ENCODE data around the gene LRP1. TPM values are rescaled to one million over a fixed set of nuclear protein-coding genes. Genes with fewer than 3 reads are reported as not detected.

The LRP1 gene
- total and polyA plus RNA-seq, 4 donors, result 87.5 to 375 (median 139) TPM

DNA sequence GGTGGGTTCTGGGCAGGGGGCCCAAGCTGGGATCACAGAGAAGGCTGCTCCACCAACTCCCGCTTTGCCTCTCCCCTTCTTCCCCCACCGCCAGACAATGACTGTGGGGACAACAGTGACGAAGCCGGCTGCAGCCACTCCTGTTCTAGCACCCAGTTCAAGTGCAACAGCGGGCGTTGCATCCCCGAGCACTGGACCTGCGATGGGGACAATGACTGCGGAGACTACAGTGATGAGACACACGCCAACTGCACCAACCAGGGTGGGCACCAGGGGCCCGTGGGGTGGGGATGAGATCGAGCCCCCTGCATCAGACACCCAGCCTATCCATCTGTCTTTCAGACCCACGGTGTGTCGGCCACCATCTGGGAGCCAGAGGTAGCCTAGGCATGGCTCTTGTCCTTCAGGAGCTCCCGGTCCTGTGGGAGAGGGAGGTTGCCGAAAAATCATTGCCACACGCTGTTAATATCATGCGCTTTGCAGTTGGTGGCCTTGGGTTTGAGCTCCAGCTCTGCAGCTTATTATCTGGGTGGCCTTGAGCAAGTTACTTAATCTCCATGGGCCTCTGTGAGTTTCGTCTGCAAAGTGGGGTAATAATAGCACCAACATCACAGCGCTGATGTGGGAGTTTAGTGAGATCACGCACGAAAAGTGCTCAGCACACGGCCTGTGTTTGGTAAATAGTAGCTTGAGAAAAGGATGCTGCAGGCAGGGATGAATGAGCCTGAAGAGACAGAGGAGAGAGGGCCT lies 40.9 kb downstream of the LRP1 start:
- Histone ChIP-seq H3K4me3 (ENCODE audit: low read depth in 1 of 3, low read length in 3 of 3) (no peak overlapping the region), H3K36me3 (ENCODE audit: control insufficient read depth in 4 of 4, insufficient read depth in 3 of 4, low read depth in 1 of 4, low read length in 3 of 4) (peaks cover 33 to 89% (median 58%) of the 10 kb centered on the region in 4 donors), H3K9ac (ENCODE audit: low read depth in 1 of 2, low read length in 2 of 2) (no peak overlapping the region), H3K27me3 (ENCODE audit: control insufficient read depth in 4 of 4, insufficient read depth in 4 of 4, low read length in 3 of 4) (no peaks in the 10 kb centered on the region), H3K9me3 (ENCODE audit: control insufficient read depth in 4 of 4, low read length in 3 of 4) (no peaks in the 10 kb centered on the region), H3K4me1 (ENCODE audit: control insufficient read depth in 4 of 4, insufficient read depth in 4 of 4, low read length in 3 of 4) (no peaks in the 10 kb centered on the region), H3K27ac (ENCODE audit: low read depth in 1 of 2, low read length in 2 of 2) (no peak overlapping the region)
- DNase-seq (ENCODE audit: low spot score), result no peak
- no peak for TF ChIP-seq RAD21 (IDR thresholded peaks at IDR 0.05)
- TF ChIP-seq JUND (IDR thresholded peaks at IDR 0.05), result no peak
- no peak for TF ChIP-seq NR2F2 (IDR thresholded peaks at IDR 0.05)
- no peak for TF ChIP-seq RXRA (IDR thresholded peaks at IDR 0.05)
- TF ChIP-seq FOXA1 (IDR thresholded peaks at IDR 0.05), result no peak
- 92% methylated on average over 23 of the region's 23 CpGs for WGBS

DNA sequence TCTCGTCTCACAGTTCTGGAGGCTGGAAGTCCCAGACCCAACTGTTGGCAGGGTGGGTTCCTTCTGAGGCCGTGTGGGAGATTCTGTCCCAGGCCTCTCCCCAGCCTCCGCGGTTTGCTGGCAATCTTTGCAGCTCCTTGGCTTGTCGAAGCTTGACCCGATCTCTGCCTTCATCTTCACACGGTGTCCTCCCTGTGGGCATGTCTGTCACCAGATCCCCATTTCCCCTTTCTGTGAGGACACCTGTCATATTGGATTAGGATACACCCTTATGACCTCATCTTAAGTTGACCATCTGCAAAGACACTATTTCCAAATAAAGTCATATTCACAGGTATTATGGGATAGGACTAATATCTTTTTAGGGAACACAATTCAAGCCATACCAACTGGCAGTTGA lies 41.7 kb downstream of the LRP1 start:
- Histone ChIP-seq H3K27ac (ENCODE audit: low read depth in 1 of 2, low read length in 2 of 2) (no peak overlapping the region), H3K4me3 (ENCODE audit: low read depth in 1 of 3, low read length in 3 of 3) (no peak overlapping the region), H3K27me3 (ENCODE audit: control insufficient read depth in 4 of 4, insufficient read depth in 4 of 4, low read length in 3 of 4) (no peaks in the 10 kb centered on the region), H3K9ac (ENCODE audit: low read depth in 1 of 2, low read length in 2 of 2) (no peak overlapping the region), H3K36me3 (ENCODE audit: control insufficient read depth in 4 of 4, insufficient read depth in 3 of 4, low read depth in 1 of 4, low read length in 3 of 4) (peaks cover 30 to 89% (median 52%) of the 10 kb centered on the region in 4 donors), H3K9me3 (ENCODE audit: control insufficient read depth in 4 of 4, low read length in 3 of 4) (no peaks in the 10 kb centered on the region), H3K4me1 (ENCODE audit: control insufficient read depth in 4 of 4, insufficient read depth in 4 of 4, low read length in 3 of 4) (no peaks in the 10 kb centered on the region)
- 86% methylated on average over 7 of the region's 7 CpGs for WGBS
- no peak for TF ChIP-seq TAF1 (conservative IDR thresholded peaks at IDR 0.05)
- no peak for TF ChIP-seq EGR1 (IDR thresholded peaks at IDR 0.05; ENCODE audit: low read depth in 2 of 2)
- no peak for DNase-seq (ENCODE audit: low spot score)

- Histone ChIP-seq H3K27me3 (ENCODE audit: control insufficient read depth in 4 of 4, insufficient read depth in 4 of 4, low read length in 3 of 4) (no peaks in the 10 kb centered on the region), H3K27ac (ENCODE audit: low read depth in 1 of 2, low read length in 2 of 2) (no peak overlapping the region), H3K4me3 (ENCODE audit: low read depth in 1 of 3, low read length in 3 of 3) (no peak overlapping the region), H3K9ac (ENCODE audit: low read depth in 1 of 2, low read length in 2 of 2) (no peak overlapping the region), H3K9me3 (ENCODE audit: control insufficient read depth in 4 of 4, low read length in 3 of 4) (no peaks in the 10 kb centered on the region), H3K4me1 (ENCODE audit: control insufficient read depth in 4 of 4, insufficient read depth in 4 of 4, low read length in 3 of 4) (no peaks in the 10 kb centered on the region), H3K36me3 (ENCODE audit: control insufficient read depth in 4 of 4, insufficient read depth in 3 of 4, low read depth in 1 of 4, low read length in 3 of 4) (peaks cover 28 to 89% (median 50%) of the 10 kb centered on the region in 4 donors)
- TF ChIP-seq HNF4A (conservative IDR thresholded peaks at IDR 0.05), result no peak
- TF ChIP-seq, protein P1, sequence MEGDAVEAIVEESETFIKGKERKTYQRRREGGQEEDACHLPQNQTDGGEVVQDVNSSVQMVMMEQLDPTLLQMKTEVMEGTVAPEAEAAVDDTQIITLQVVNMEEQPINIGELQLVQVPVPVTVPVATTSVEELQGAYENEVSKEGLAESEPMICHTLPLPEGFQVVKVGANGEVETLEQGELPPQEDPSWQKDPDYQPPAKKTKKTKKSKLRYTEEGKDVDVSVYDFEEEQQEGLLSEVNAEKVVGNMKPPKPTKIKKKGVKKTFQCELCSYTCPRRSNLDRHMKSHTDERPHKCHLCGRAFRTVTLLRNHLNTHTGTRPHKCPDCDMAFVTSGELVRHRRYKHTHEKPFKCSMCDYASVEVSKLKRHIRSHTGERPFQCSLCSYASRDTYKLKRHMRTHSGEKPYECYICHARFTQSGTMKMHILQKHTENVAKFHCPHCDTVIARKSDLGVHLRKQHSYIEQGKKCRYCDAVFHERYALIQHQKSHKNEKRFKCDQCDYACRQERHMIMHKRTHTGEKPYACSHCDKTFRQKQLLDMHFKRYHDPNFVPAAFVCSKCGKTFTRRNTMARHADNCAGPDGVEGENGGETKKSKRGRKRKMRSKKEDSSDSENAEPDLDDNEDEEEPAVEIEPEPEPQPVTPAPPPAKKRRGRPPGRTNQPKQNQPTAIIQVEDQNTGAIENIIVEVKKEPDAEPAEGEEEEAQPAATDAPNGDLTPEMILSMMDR (IDR thresholded peaks at IDR 0.05; ENCODE audit: low read depth, low read length, missing input control), result no peak
- TF ChIP-seq FOXA2 (IDR thresholded peaks at IDR 0.05), result no peak
- no peak for DNase-seq (ENCODE audit: low spot score)
- 85% methylated on average over 1 of the region's 1 CpG for WGBS
Measured at GRCh38 chr12:57170408-57170807, 42.1 kb downstream of the LRP1 start.

DNA sequence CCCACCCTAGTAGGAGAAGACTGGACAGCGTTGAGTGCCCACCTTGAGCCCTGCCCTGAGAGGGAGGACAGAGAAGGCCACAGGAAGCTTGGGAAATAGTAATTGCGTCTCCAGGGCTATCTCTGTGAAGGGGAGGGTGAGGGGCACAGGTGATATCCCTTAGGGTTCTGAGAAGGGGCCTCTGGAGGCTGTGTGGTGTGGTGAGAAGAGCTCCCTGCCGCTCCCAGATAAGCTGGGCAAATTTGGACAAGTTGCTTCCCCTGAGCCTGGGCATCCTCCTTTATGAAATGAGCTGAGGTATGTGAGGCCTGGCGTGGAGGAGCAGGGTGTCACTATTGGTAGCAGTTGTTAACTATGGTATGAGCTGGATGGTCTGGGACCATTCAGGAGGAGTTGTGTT lies 42.6 kb downstream of the LRP1 start:
- H3K36me3 ChIP-seq (ENCODE audit: control insufficient read depth in 4 of 4, insufficient read depth in 3 of 4, low read depth in 1 of 4, low read length in 3 of 4), result peaks cover 28 to 89% (median 49%) of the 10 kb centered on the region in 4 donors
- no peak overlapping the region for H3K4me3 ChIP-seq (ENCODE audit: low read depth in 1 of 3, low read length in 3 of 3)
- no peaks in the 10 kb centered on the region for H3K4me1 ChIP-seq (ENCODE audit: control insufficient read depth in 4 of 4, insufficient read depth in 4 of 4, low read length in 3 of 4)
- no peak for TF ChIP-seq REST (IDR thresholded peaks at IDR 0.05)
- no peak for TF ChIP-seq HNF4A (conservative IDR thresholded peaks at IDR 0.05)
- TF ChIP-seq RAD21 (IDR thresholded peaks at IDR 0.05), result no peak
- H3K9me3 ChIP-seq (ENCODE audit: control insufficient read depth in 4 of 4, low read length in 3 of 4), result no peaks in the 10 kb centered on the region
- H3K9ac ChIP-seq (ENCODE audit: low read depth in 1 of 2, low read length in 2 of 2), result no peak overlapping the region
- no peaks in the 10 kb centered on the region for H3K27me3 ChIP-seq (ENCODE audit: control insufficient read depth in 4 of 4, insufficient read depth in 4 of 4, low read length in 3 of 4)
- no peak overlapping the region for H3K27ac ChIP-seq (ENCODE audit: low read depth in 1 of 2, low read length in 2 of 2)
- 95% methylated on average over 4 of the region's 4 CpGs for WGBS
- no peak for DNase-seq (ENCODE audit: low spot score)
